Heart left ventricle (tissue), 16 donors: ENCODE results near the gene IL1F10. TPM values are rescaled to one million over a fixed set of nuclear protein-coding genes. Genes with fewer than 3 reads are reported as not detected.

Experiments
- ATAC-seq, 4 donors: fragments of 200-7000 bp; cut with Tn5 transposase; one replicate each; pipeline ENCODE4 v1.9.1; 2020 to 2022; ENCODE audit warnings: moderate library complexity in 4 of 4, mild to moderate bottlenecking in 3 of 4, moderate number of reproducible peaks in 1 of 4
- DNase-seq, 5 donors: peaks; one replicate each; pipeline ENCODE4 v3.0.0-alpha.2; 2020
- H3K27ac ChIP-seq, 12 donors: fragments of 200-600 bp; sonication (generic) in 4 of 12; one replicate each; pipeline versions ENCODE4 v1.5.0 to v1.8.0; 2016 to 2022; ENCODE audit warnings: mild to moderate bottlenecking in 2 of 12
- H3K27me3 ChIP-seq, 9 donors: fragments of 200-600 bp; sonication (generic) in 2 of 9; one replicate each; pipeline versions ENCODE4 v1.5.1 to v1.8.0; 2016 to 2022; ENCODE audit warnings: mild to moderate bottlenecking in 3 of 9
- H3K36me3 ChIP-seq, 9 donors: fragments of 200-600 bp; sonication (generic) in 2 of 9; one replicate each; pipeline versions ENCODE4 v1.5.0 to v1.8.0; 2018 to 2022; ENCODE audit warnings: mild to moderate bottlenecking in 2 of 9
- H3K4me1 ChIP-seq, 12 donors: fragments of 200-600 bp; sonication (generic) in 4 of 12; one replicate each; pipeline versions ENCODE4 v1.5.0 to v1.8.0; 2016 to 2022; ENCODE audit warnings: mild to moderate bottlenecking in 3 of 12
- H3K4me3 ChIP-seq, 12 donors: fragments of 200-600 bp; sonication (generic) in 4 of 12; one replicate each; pipeline versions ENCODE4 v1.5.0 to v1.8.0; 2017 to 2022; ENCODE audit warnings: mild to moderate bottlenecking in 9 of 12, moderate library complexity in 4 of 12
- H3K9me3 ChIP-seq, 12 donors: fragments of 200-600 bp; sonication (generic) in 4 of 12; one replicate each; pipeline versions ENCODE4 v1.5.0 to v1.8.0; 2016 to 2022; ENCODE audit warnings: mild to moderate bottlenecking in 1 of 12
- POLR2A ChIP-seq, 2 donors: fragments of 450-650 bp; IDR thresholded peaks; one replicate each; pipeline ENCODE4 v1.6.1; 2017; ENCODE audit warnings: antibody characterized with exemption in 2 of 2, mild to moderate bottlenecking in 2 of 2, moderate library complexity in 2 of 2
- WGBS, 4 donors: extraction: QIAGEN DNeasy Blood & Tissue Kit in 2 of 4; methylation state at CpG; one replicate each; pipeline versions ENCODE4 v1.1.5 to v1.1.7; 2013 to 2018; 5-methylcytosine and 5-hydroxymethylcytosine counted together
- intact Hi-C, 10 donors: fragments of 100-400 bp; cut with DNase I; formaldehyde crosslinking; loops; one replicate each; pipeline versions ENCODE4 v1.11.1 to v1.14.2; 2022
- polyA plus RNA-seq, 2 donors: library from polyadenylated mRNA; stranded (reverse); fragments of 200-250 nt; gene quantifications; one replicate each; pipeline ENCODE4 v1.2.3, GENCODE V29; 2013
- total RNA-seq, 9 donors: library from RNA; depleted of rRNA in 2 of 9; stranded (reverse); fragments of >200 nt in 2 of 9; fragmentation: NEBNext Ultra II Directional in 3 of 9; extraction: Animal tissue kit (Norgen Biotek cat#: 25700) in 3 of 9; gene quantifications; one replicate each; pipeline versions ENCODE4 v1.1.0 to v1.2.4, GENCODE V29; 2016 to 2023
- TF ChIP-seq, protein P1 (sequence below), 12 donors: fragments of 200-600 bp; sonication (generic) in 4 of 12; IDR thresholded peaks; one replicate each; pipeline versions ENCODE4 v1.5.0 to v1.8.0; 2018 to 2022; ENCODE audit warnings: antibody characterized with exemption in 12 of 12, mild to moderate bottlenecking in 5 of 12
- donor health status: ischemic (EF 13 %, LVEDD 7.1; RV severe dilation, severe dysfunction).
- donor health status: healthy with polysubstance abuse.
- donor health status: DM: no; HTN: yes; CAD: no.
- donor health status: DM: no; HTN: no; CAD: no.
- donor health status: ischemic (EF 25% LVEDD 6.9; RV normal size, moderate dysfunction).
- donor health status: ischemic (EF 25% LVEDD 5.7; RV mildly dilated, moderate dysfunction).
- donor health status: healthy.
- donor health status: DM: yes; HTN: yes; CAD: no.
- donor health status: ischemic (EF 35%, LVEDD 5.7; RV mildly dilated, moderate dysfunction).
- donor health status: nonischemic (EF 11% LVEDD 7.7; RV severe dilation, severe dysfunction).
- donor health status: DM: yes; HTN: yes; CAD: no.
- donor health status: PGD.
- donor health status: ischemic (EF 29% LVEDD 5.4; RV normal size, mild dysfunction).
- donor health status: nonischemic (EF 23%, LVEDD 6.1; RV moderate dilation, normal function).

IL1F10 gene
- total and polyA plus RNA-seq, 11 donors = not detected

- Histone ChIP-seq H3K36me3 (no peaks in the 10 kb centered on the region), H3K9me3 (no peaks in the 10 kb centered on the region), H3K4me3 (no peak overlapping the region), H3K27ac (no peak overlapping the region), H3K4me1 (no peaks in the 10 kb centered on the region), H3K27me3 (peaks cover 0 to 5% (median 0%) of the 10 kb centered on the region in 9 donors)
- TF ChIP-seq, protein P1, sequence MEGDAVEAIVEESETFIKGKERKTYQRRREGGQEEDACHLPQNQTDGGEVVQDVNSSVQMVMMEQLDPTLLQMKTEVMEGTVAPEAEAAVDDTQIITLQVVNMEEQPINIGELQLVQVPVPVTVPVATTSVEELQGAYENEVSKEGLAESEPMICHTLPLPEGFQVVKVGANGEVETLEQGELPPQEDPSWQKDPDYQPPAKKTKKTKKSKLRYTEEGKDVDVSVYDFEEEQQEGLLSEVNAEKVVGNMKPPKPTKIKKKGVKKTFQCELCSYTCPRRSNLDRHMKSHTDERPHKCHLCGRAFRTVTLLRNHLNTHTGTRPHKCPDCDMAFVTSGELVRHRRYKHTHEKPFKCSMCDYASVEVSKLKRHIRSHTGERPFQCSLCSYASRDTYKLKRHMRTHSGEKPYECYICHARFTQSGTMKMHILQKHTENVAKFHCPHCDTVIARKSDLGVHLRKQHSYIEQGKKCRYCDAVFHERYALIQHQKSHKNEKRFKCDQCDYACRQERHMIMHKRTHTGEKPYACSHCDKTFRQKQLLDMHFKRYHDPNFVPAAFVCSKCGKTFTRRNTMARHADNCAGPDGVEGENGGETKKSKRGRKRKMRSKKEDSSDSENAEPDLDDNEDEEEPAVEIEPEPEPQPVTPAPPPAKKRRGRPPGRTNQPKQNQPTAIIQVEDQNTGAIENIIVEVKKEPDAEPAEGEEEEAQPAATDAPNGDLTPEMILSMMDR (IDR thresholded peaks at IDR 0.05) = no peak
- TF ChIP-seq POLR2A (IDR thresholded peaks at IDR 0.05) = no peak
- ATAC-seq = no peak
- WGBS, 4 donors = 75 to 89% (median 85%) methylated on average over 7 to 18 of the region's 18 CpGs
- no peak for DNase-seq
- intact Hi-C loops = no loop called here
These were observed 5.6 kb upstream of the IL1F10 start for GRCh38 chr2:113061896-113062770.

DNA sequence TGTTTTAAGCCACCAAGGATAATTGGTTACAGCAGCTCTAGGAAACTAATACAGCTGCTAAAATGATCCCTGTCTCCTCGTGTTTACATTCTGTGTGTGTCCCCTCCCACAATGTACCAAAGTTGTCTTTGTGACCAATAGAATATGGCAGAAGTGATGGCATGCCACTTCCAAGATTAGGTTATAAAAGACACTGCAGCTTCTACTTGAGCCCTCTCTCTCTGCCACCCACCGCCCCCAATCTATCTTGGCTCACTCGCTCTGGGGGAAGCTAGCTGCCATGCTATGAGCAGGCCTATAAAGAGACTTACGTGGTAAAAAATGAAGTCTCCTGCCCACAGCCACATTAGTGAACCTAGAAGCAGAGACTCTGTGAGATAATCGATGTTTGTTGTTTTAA, 3.5 kb upstream of the IL1F10 start:
- no peak for ATAC-seq
- TF ChIP-seq, protein P1 (IDR thresholded peaks at IDR 0.05) = no peak
- TF ChIP-seq POLR2A (IDR thresholded peaks at IDR 0.05) = no peak
- Histone ChIP-seq H3K4me1 (no peaks in the 10 kb centered on the region), H3K27ac (no peak overlapping the region), H3K4me3 (no peak overlapping the region), H3K9me3 (no peaks in the 10 kb centered on the region), H3K36me3 (no peaks in the 10 kb centered on the region), H3K27me3 (peaks cover 0 to 5% (median 0%) of the 10 kb centered on the region in 9 donors)
- intact Hi-C loops = no loop called here
- 78 to 84% (median 83%) methylated on average over 5 of the region's 5 CpGs for WGBS, 4 donors
- DNase-seq = no peak

GRCh38 chr2:113064898-113065297, 2.9 kb upstream of the IL1F10 start:
- no peak overlapping the region for H3K27ac ChIP-seq
- H3K4me3 ChIP-seq = no peak overlapping the region
- no peak for ATAC-seq
- no peaks in the 10 kb centered on the region for H3K36me3 ChIP-seq
- no peak for TF ChIP-seq POLR2A (IDR thresholded peaks at IDR 0.05)
- TF ChIP-seq, protein P1 (IDR thresholded peaks at IDR 0.05) = no peak
- H3K4me1 ChIP-seq = no peaks in the 10 kb centered on the region
- intact Hi-C loops = no loop called here
- peaks cover 0 to 5% (median 0%) of the 10 kb centered on the region in 9 donors for H3K27me3 ChIP-seq
- no peaks in the 10 kb centered on the region for H3K9me3 ChIP-seq
- WGBS, 4 donors = 56 to 80% (median 70%) methylated on average over 1 of the region's 1 CpG; no CpG with 5 or more reads in 1 of the 4 donors
- DNase-seq = no peak

DNA sequence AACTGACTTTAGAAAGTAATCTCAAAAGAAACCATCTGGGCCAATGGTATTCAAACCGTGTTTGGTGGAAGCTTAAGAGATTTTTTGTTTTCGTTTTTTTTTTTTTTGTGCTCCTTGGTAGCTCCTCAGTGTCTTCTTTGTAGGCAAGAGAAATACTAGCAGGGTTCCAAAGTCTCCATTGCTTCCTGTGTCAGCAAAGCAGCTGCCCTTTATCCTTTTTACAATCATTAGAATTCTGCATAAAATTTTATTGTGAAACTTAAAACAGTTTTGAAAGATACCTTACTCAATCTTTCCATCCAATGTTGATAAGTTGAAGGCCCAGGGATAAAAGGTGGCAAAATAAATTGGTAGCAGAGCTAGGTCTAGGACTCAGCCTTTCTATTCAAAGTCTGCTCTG, 479 bp downstream of the IL1F10 start:
- Histone ChIP-seq H3K27me3 (no peaks in the 10 kb centered on the region), H3K36me3 (no peaks in the 10 kb centered on the region), H3K27ac (no peak overlapping the region), H3K4me3 (no peak overlapping the region), H3K4me1 (peaks cover 0 to 1% (median 0%) of the 10 kb centered on the region in 12 donors), H3K9me3 (no peaks in the 10 kb centered on the region)
- no peak for TF ChIP-seq POLR2A (IDR thresholded peaks at IDR 0.05)
- TF ChIP-seq, protein P1 (IDR thresholded peaks at IDR 0.05) = no peak
- intact Hi-C loops = no loop called here
- ATAC-seq (no peak), DNase-seq (no peak)
- WGBS, 4 donors = 70 to 76% (median 75%) methylated on average over 2 of the region's 2 CpGs
